Measurements from ENCODE around the gene CCDC68.
"Not testable (repeated sequence)": the region's sequence is repeated elsewhere in the genome, so short reads cannot be mapped to it uniquely, and the experiment has no call there.

DNA sequence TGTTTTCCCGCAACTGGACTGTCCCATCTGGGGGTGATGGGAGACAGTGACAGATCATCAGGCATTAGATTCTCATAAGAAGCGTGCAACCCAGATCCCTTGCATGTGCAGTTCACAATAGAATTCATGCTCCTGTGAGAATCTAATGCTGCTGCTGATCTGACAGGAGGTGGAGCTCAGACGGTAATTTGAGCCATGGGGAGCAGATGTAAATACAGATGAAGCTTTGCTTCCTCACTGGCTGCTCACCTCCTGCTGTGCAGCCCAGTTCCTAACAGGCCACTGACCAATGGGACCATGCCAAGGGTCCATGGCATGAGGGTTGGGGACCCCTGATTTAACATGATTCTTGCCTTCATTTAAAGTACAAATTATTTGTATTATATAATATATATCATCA is 104.2 kb downstream of the CCDC68 start:
- not testable (repeated sequence) for TF ChIP-seq RFX5 (IDR thresholded peaks at IDR 0.05; ENCODE audit: low read depth, low read length); POLR2A (IDR thresholded peaks at IDR 0.05; ENCODE audit: low read depth, low read length); MXI1 (IDR thresholded peaks at IDR 0.05; ENCODE audit: borderline replicate concordance, low read depth, low read length); MAZ (IDR thresholded peaks at IDR 0.05; ENCODE audit: borderline replicate concordance, low read depth, low read length); RCOR1 (IDR thresholded peaks at IDR 0.05; ENCODE audit: insufficient replicate concordance, low read length); RAD21 (IDR thresholded peaks at IDR 0.05; ENCODE audit: low read length); CEBPB (IDR thresholded peaks at IDR 0.05; ENCODE audit: low read depth, low read length); NFE2L2 (IDR thresholded peaks at IDR 0.05; ENCODE audit: low read depth, low read length); BHLHE40 (IDR thresholded peaks at IDR 0.05; ENCODE audit: low read depth, low read length); SMC3 (IDR thresholded peaks at IDR 0.05; ENCODE audit: low read depth, low read length)
- TF ChIP-seq, protein P1, sequence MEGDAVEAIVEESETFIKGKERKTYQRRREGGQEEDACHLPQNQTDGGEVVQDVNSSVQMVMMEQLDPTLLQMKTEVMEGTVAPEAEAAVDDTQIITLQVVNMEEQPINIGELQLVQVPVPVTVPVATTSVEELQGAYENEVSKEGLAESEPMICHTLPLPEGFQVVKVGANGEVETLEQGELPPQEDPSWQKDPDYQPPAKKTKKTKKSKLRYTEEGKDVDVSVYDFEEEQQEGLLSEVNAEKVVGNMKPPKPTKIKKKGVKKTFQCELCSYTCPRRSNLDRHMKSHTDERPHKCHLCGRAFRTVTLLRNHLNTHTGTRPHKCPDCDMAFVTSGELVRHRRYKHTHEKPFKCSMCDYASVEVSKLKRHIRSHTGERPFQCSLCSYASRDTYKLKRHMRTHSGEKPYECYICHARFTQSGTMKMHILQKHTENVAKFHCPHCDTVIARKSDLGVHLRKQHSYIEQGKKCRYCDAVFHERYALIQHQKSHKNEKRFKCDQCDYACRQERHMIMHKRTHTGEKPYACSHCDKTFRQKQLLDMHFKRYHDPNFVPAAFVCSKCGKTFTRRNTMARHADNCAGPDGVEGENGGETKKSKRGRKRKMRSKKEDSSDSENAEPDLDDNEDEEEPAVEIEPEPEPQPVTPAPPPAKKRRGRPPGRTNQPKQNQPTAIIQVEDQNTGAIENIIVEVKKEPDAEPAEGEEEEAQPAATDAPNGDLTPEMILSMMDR (conservative IDR thresholded peaks at IDR 0.05; ENCODE audit: low read depth, low read length) = not testable (repeated sequence)
- TF ChIP-seq, protein P2, sequence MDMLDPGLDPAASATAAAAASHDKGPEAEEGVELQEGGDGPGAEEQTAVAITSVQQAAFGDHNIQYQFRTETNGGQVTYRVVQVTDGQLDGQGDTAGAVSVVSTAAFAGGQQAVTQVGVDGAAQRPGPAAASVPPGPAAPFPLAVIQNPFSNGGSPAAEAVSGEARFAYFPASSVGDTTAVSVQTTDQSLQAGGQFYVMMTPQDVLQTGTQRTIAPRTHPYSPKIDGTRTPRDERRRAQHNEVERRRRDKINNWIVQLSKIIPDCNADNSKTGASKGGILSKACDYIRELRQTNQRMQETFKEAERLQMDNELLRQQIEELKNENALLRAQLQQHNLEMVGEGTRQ (IDR thresholded peaks at IDR 0.05; ENCODE audit: low read depth, low read length) = not testable (repeated sequence)
- TF ChIP-seq, protein P3, sequence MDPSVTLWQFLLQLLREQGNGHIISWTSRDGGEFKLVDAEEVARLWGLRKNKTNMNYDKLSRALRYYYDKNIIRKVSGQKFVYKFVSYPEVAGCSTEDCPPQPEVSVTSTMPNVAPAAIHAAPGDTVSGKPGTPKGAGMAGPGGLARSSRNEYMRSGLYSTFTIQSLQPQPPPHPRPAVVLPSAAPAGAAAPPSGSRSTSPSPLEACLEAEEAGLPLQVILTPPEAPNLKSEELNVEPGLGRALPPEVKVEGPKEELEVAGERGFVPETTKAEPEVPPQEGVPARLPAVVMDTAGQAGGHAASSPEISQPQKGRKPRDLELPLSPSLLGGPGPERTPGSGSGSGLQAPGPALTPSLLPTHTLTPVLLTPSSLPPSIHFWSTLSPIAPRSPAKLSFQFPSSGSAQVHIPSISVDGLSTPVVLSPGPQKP (IDR thresholded peaks at IDR 0.05; ENCODE audit: borderline replicate concordance, low read depth, low read length) = not testable (repeated sequence)

All from IMR-90 (cell line).